ENCODE data around the gene ATP9B.
A peak's percentile ranks its signal among the peaks of the same experiment; 100 is the strongest.

Gene ATP9B

GRCh38 chr18:79397830-79398761, 328.9 kb downstream of the ATP9B start:
- POLR2A ChIA-PET (ENCODE audit: low non-redundant PET): no interaction called here
- DNase-seq (ENCODE audit: low spot score): no peak
- H3K27ac ChIP-seq: peak overlapping the region; percentile 64
- TF ChIP-seq, protein P1, sequence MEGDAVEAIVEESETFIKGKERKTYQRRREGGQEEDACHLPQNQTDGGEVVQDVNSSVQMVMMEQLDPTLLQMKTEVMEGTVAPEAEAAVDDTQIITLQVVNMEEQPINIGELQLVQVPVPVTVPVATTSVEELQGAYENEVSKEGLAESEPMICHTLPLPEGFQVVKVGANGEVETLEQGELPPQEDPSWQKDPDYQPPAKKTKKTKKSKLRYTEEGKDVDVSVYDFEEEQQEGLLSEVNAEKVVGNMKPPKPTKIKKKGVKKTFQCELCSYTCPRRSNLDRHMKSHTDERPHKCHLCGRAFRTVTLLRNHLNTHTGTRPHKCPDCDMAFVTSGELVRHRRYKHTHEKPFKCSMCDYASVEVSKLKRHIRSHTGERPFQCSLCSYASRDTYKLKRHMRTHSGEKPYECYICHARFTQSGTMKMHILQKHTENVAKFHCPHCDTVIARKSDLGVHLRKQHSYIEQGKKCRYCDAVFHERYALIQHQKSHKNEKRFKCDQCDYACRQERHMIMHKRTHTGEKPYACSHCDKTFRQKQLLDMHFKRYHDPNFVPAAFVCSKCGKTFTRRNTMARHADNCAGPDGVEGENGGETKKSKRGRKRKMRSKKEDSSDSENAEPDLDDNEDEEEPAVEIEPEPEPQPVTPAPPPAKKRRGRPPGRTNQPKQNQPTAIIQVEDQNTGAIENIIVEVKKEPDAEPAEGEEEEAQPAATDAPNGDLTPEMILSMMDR (conservative IDR thresholded peaks at IDR 0.05; ENCODE audit: low read depth): no peak
- CTCF ChIA-PET: interaction anchor here (1.0 kb wide), 1 partner anchor 17 kb away, joined by 4 read pairs; no protein-coding TSS in a partner anchor

GRCh38 chr18:79399275-79400081, 330.3 kb downstream of the ATP9B start:
- peak overlapping the region; percentile 64 for H3K27ac ChIP-seq
- POLR2A ChIA-PET (ENCODE audit: low non-redundant PET): no interaction called here
- CTCF ChIA-PET: interaction anchor here (1.0 kb wide), 1 partner anchor 18 kb away, joined by 4 read pairs; no protein-coding TSS in a partner anchor
- no peak for DNase-seq (ENCODE audit: low spot score)
- TF ChIP-seq, protein P1 (conservative IDR thresholded peaks at IDR 0.05; ENCODE audit: low read depth): no peak

- DNase-seq (ENCODE audit: low spot score): peak; percentile 69
- POLR2A ChIA-PET (ENCODE audit: low non-redundant PET): no interaction called here
- TF ChIP-seq, protein P1 (conservative IDR thresholded peaks at IDR 0.05; ENCODE audit: low read depth): no peak
- H3K27ac ChIP-seq: peak overlapping the region; percentile 64
- CTCF ChIA-PET: no interaction called here
Measured at GRCh38 chr18:79400091-79400590, 330.9 kb downstream of the ATP9B start.

- ChIA-PET POLR2A (ENCODE audit: low non-redundant PET) (no interaction called here), CTCF (no interaction called here)
- TF ChIP-seq, protein P1 (conservative IDR thresholded peaks at IDR 0.05; ENCODE audit: low read depth): no peak
- DNase-seq (ENCODE audit: low spot score): no peak
- H3K27ac ChIP-seq: peak overlapping the region; percentile 71
Measured at GRCh38 chr18:79400591-79401381, 331.6 kb downstream of the ATP9B start.

- DNase-seq (ENCODE audit: low spot score): no peak
- ChIA-PET POLR2A (ENCODE audit: low non-redundant PET) (no interaction called here), CTCF (no interaction called here)
- H3K27ac ChIP-seq: peak overlapping the region; percentile 71
- TF ChIP-seq, protein P1 (conservative IDR thresholded peaks at IDR 0.05; ENCODE audit: low read depth): no peak
Measured at GRCh38 chr18:79401494-79402208, 332.5 kb downstream of the ATP9B start.

Data from RWPE1 (cell line).